ENCODE data around the gene TMEM33.

TMEM33 gene

DNA sequence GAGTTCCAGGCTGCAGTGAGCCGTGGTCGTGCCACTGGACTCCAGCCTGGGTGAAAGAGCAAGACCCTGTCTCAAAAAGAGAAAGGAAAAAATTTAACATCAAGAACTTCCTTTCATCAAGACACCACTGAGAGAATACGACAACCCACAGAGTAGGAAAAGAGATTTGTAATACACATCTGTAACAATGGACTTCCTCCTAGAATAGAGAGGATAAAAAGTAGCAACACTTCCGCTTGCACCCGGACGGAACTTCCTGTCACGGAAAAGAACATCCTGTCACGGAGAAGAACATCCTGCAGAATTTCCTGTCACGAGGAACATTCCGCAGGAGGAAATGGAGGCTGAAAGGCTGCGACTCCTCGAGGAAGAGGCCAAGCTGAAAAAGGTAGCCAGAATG is 46.2 kb downstream of the TMEM33 start, which contains the start of gene DCAF4L1:
DCAF4L1 (plus strand) TSS at position 301 of the 400 bp plus-strand sequence; CDS start at position 338, 37 bp downstream.
- H3K27me3 ChIP-seq (ENCODE audit: control insufficient read depth, insufficient read depth, low read length), result no peaks in the 10 kb centered on the region
- no peak within 1 kb of the TSS for H3K9ac ChIP-seq (ENCODE audit: low read depth, low read length)
- H3K4me3 ChIP-seq (ENCODE audit: low read length), result no peak within 1 kb of the TSS
- H3K36me3 ChIP-seq (ENCODE audit: insufficient read depth, low read length), result no peaks in the 10 kb centered on the region
- no peaks in the 10 kb centered on the region for H3K9me3 ChIP-seq (replicated peaks; ENCODE audit: low read length)
- H3K4me2 ChIP-seq (ENCODE audit: low read length), result no peak within 1 kb of the TSS
- H3K4me1 ChIP-seq (ENCODE audit: control insufficient read depth, insufficient read depth, low read length), result peaks cover 7% of the 10 kb centered on the region

DNA sequence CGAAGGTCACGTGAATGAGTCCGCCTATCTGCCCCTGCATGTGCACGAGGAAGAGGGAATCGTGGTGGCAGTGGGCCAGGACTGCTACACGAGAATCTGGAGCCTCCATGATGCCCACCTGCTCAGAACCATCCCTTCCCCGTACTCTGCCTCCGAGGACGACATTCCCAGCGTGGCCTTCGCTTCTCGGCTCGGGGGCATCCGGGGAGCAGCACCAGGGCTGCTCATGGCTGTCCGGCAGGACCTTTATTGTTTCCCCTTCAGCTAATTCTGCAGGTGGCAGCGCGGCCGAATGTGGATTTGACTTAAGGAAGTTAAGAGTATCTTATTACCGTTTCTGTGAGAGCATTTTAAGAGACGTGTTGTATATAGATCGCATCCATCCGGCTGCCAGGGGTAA is 47.5 kb downstream of the TMEM33 start:
- H3K9ac ChIP-seq (ENCODE audit: low read depth, low read length), result no peak overlapping the region
- peaks cover 4% of the 10 kb centered on the region for H3K4me1 ChIP-seq (ENCODE audit: control insufficient read depth, insufficient read depth, low read length)
- no peak overlapping the region for H3K4me2 ChIP-seq (ENCODE audit: low read length)
- no peaks in the 10 kb centered on the region for H3K36me3 ChIP-seq (ENCODE audit: insufficient read depth, low read length)
- no peaks in the 10 kb centered on the region for H3K27me3 ChIP-seq (ENCODE audit: control insufficient read depth, insufficient read depth, low read length)
- H3K4me3 ChIP-seq (ENCODE audit: low read length), result no peak overlapping the region
- no peaks in the 10 kb centered on the region for H3K9me3 ChIP-seq (replicated peaks; ENCODE audit: low read length)

GRCh38 chr4:41985151-41985550 is 49.9 kb downstream of the TMEM33 start:
- Histone ChIP-seq H3K36me3 (ENCODE audit: insufficient read depth, low read length) (no peaks in the 10 kb centered on the region), H3K9ac (ENCODE audit: low read depth, low read length) (no peak overlapping the region), H3K4me2 (ENCODE audit: low read length) (no peak overlapping the region), H3K27me3 (ENCODE audit: control insufficient read depth, insufficient read depth, low read length) (no peaks in the 10 kb centered on the region), H3K9me3 (replicated peaks; ENCODE audit: low read length) (no peaks in the 10 kb centered on the region), H3K4me3 (ENCODE audit: low read length) (no peak overlapping the region), H3K4me1 (ENCODE audit: control insufficient read depth, insufficient read depth, low read length) (peaks cover 4% of the 10 kb centered on the region)

DNA sequence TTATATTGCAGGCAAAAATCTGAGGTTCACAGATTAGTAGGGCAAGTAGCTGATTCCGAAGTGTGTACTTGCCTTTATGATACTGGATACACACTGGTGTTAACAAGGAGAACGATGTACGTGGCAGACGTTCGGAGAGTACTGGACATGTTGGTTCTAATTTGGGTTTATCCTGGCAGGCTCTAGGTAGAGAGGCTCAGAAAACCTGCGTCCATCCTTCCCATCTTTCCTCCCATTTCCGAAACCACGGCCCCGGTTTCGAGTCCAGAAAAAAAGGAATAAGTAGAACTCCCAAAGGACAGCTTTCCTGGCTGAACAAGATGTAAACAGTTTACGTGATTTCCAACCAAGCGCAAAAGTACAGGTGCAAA is 54.8 kb downstream of the TMEM33 start:
- Histone ChIP-seq H3K4me1 (ENCODE audit: control insufficient read depth, insufficient read depth, low read length) (peaks cover 18% of the 10 kb centered on the region), H3K9ac (ENCODE audit: low read depth, low read length) (peak overlapping the region; percentile 95), H3K27me3 (ENCODE audit: control insufficient read depth, insufficient read depth, low read length) (no peaks in the 10 kb centered on the region), H3K36me3 (ENCODE audit: insufficient read depth, low read length) (no peaks in the 10 kb centered on the region), H3K9me3 (replicated peaks; ENCODE audit: low read length) (no peaks in the 10 kb centered on the region), H3K4me2 (ENCODE audit: low read length) (peak overlapping the region; percentile 86), H3K4me3 (ENCODE audit: low read length) (peak overlapping the region; percentile 83)

DNA sequence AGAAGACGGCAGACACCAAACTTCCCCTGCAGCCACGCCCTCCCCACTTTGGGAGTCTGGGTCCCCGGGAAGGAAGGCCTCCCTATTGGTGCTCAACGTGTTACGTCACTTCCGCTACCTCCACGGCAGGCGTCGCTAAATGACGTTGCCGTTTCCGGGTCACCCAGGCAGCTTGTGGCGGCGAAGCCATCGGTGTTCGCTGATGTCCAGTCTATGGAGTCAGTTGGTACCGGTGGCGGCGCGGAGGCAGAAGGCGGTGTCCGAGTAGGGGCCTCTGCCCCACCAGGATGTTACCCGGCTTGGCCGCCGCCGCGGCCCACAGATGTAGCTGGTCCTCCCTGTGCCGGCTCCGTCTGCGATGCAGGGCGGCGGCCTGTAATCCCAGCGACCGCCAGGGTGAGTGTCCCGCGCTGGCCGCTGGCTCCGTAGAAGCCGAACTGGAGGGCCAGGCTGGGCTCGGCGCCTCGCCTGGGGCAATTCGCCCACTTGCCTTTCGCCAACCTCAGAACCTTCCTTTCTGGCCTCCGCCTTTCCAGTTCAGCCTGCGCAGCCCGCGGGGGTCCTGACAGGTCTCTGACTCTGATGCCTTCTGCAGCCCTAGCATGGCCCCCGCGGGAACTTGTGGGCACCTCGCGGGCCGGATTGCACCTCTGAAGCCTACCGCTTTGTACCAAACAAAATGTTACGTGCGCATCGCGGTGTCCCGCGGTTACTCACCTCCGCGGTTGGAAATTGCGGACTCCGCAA is 55.3 kb downstream of the TMEM33 start, which contains the start of gene SLC30A9:
SLC30A9 (plus strand) TSS at position 166 of the 747 bp plus-strand sequence; CDS start at position 288, 122 bp downstream.
- H3K36me3 ChIP-seq (ENCODE audit: insufficient read depth, low read length), result no peaks in the 10 kb centered on the region
- H3K4me3 ChIP-seq (ENCODE audit: low read length), result peak within 1 kb of the TSS; percentile 83
- H3K9me3 ChIP-seq (replicated peaks; ENCODE audit: low read length), result no peaks in the 10 kb centered on the region
- H3K27me3 ChIP-seq (ENCODE audit: control insufficient read depth, insufficient read depth, low read length), result no peaks in the 10 kb centered on the region
- peak within 1 kb of the TSS; percentile 95 for H3K9ac ChIP-seq (ENCODE audit: low read depth, low read length)
- peaks cover 18% of the 10 kb centered on the region for H3K4me1 ChIP-seq (ENCODE audit: control insufficient read depth, insufficient read depth, low read length)
- H3K4me2 ChIP-seq (ENCODE audit: low read length), result peak within 1 kb of the TSS; percentile 86

DNA sequence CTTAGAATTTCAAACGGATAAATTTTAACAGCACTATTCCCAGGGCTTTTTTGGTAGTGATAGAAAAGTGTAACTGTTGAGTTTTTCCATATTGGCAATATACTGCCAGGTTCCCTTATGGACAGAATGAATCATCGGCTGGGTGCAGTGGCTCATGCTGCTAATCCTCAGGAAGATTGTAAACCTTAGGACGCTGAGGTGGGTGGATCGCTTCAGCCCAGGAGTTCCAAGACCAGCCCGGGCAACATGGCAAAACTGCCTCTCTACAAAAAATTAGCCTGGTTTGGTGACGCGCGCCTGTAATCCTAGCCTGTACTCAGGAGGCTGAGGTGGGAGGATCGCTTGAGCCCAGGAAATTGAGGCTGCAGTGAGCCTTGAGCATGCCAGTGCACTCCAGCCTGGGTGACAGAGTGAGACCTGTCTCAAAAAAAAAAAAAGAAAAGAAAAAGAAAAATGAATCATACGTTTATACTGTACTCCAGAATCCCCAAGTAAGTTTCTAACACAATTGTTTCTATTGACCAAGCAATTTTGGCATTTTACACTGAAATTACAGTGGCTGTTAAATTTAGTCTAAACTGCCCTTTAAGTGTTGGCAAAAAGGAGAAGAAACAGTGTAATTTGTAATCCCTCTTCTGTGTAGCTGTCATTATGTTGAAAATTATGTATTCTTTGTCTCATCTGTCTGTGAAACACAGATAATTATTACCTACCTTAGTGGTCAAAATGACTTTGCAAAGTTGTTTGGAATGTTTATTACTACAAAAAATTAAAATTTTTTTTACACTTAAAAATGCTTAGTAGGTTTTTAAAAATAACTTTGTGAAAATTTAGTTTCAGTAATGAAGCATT is 56.9 kb downstream of the TMEM33 start:
- H3K9ac ChIP-seq (ENCODE audit: low read depth, low read length), result no peak overlapping the region
- H3K4me1 ChIP-seq (ENCODE audit: control insufficient read depth, insufficient read depth, low read length), result peaks cover 18% of the 10 kb centered on the region
- peak overlapping the region; percentile 83 for H3K4me3 ChIP-seq (ENCODE audit: low read length)
- no peaks in the 10 kb centered on the region for H3K27me3 ChIP-seq (ENCODE audit: control insufficient read depth, insufficient read depth, low read length)
- H3K36me3 ChIP-seq (ENCODE audit: insufficient read depth, low read length), result no peaks in the 10 kb centered on the region
- H3K4me2 ChIP-seq (ENCODE audit: low read length), result peak overlapping the region; percentile 86
- no peaks in the 10 kb centered on the region for H3K9me3 ChIP-seq (replicated peaks; ENCODE audit: low read length)

DNA sequence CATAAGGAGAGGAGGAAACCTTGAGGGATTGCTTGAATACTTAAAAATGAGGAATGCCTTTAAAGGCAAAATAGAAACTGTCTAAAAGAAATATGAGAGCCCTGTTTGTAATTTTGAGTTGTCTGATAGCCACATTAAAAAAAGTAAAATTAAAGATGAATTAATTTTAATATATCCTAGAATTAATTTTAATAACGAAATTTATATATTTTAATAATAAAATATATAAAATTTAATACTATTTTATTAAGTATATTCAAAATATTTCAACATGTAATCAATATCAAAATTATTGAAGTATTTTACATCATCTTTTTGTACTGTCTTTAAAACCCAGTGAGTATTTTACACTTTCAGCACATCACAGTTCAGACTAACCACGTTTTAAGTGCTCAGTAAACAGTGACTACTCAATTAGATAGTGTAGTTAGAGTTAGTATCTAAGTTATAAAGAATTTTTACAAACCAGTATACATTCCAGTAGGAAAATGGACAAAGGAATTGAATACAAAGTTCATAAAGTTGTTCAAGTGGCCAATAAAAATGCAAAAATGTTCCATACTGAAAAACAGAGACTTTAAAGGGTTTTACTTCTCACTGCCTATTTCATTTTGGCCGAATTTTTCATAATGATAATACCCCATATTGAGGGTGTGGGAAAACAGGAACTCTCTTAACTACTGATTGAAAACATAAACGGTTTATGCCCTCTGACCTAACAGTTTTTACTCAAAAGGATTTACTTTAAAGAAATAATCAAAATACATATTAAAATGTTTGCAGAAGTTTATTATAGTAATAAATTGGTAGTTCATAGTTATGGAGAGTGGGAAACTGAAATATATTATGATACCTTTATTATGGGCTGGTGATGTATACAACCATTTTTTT is 58.0 kb downstream of the TMEM33 start:
- Histone ChIP-seq H3K36me3 (ENCODE audit: insufficient read depth, low read length) (no peaks in the 10 kb centered on the region), H3K9ac (ENCODE audit: low read depth, low read length) (no peak overlapping the region), H3K4me3 (ENCODE audit: low read length) (no peak overlapping the region), H3K27me3 (ENCODE audit: control insufficient read depth, insufficient read depth, low read length) (no peaks in the 10 kb centered on the region), H3K4me2 (ENCODE audit: low read length) (peak overlapping the region; percentile 86), H3K9me3 (replicated peaks; ENCODE audit: low read length) (no peaks in the 10 kb centered on the region), H3K4me1 (ENCODE audit: control insufficient read depth, insufficient read depth, low read length) (peaks cover 18% of the 10 kb centered on the region)

DNA sequence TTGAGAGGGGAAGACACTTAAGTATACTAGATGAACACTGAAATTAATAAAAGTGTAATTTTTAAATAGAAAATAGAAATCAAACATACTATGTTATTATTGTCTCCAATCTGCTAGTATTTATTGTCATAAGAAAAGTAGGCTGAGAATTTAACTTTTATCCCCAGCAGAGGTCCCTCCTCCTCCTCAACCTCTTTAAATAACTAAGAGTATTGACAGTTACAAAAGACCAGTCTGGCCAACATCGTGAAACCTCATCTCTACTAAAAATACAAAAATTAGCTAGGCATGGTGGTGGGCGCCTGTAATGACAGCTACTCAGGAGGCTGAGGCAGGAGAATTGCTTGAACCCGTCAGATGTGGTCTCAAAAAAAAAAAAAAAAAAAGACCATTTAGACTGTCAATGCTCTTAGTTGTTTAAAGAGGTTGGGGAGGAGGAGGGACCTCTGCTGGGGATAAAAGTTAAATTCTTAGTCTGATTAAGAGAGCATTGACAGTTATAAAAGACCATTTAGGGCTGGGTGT is 59.3 kb downstream of the TMEM33 start:
- Histone ChIP-seq H3K4me2 (ENCODE audit: low read length) (no peak overlapping the region), H3K4me1 (ENCODE audit: control insufficient read depth, insufficient read depth, low read length) (peaks cover 18% of the 10 kb centered on the region), H3K4me3 (ENCODE audit: low read length) (no peak overlapping the region), H3K27me3 (ENCODE audit: control insufficient read depth, insufficient read depth, low read length) (no peaks in the 10 kb centered on the region), H3K9ac (ENCODE audit: low read depth, low read length) (no peak overlapping the region), H3K9me3 (replicated peaks; ENCODE audit: low read length) (no peaks in the 10 kb centered on the region), H3K36me3 (ENCODE audit: insufficient read depth, low read length) (no peaks in the 10 kb centered on the region)

DNA sequence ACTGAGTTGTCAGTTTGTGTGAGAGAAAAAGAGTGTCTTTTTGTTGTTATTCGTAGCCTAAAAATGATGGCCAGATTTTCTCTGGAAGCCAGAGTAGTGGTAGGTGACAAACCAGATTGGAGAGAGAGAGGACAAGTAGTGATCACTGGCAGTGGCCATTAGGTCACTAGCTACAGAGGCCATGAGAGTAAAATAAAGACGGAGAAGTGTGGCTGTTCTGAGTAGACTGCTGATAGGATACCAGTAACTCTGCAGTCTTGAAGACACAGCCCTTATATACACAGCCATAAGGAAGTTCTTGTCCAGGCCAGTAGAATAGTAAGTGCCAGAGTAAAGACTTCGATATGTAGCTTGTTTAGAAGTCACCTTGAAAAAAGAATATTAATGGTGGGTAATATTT is 62.8 kb downstream of the TMEM33 start:
- H3K4me3 ChIP-seq (ENCODE audit: low read length), result no peak overlapping the region
- no peaks in the 10 kb centered on the region for H3K9me3 ChIP-seq (replicated peaks; ENCODE audit: low read length)
- no peaks in the 10 kb centered on the region for H3K4me1 ChIP-seq (ENCODE audit: control insufficient read depth, insufficient read depth, low read length)
- H3K36me3 ChIP-seq (ENCODE audit: insufficient read depth, low read length), result peaks cover 8% of the 10 kb centered on the region
- H3K27me3 ChIP-seq (ENCODE audit: control insufficient read depth, insufficient read depth, low read length), result no peaks in the 10 kb centered on the region
- no peak overlapping the region for H3K4me2 ChIP-seq (ENCODE audit: low read length)
- no peak overlapping the region for H3K9ac ChIP-seq (ENCODE audit: low read depth, low read length)

DNA sequence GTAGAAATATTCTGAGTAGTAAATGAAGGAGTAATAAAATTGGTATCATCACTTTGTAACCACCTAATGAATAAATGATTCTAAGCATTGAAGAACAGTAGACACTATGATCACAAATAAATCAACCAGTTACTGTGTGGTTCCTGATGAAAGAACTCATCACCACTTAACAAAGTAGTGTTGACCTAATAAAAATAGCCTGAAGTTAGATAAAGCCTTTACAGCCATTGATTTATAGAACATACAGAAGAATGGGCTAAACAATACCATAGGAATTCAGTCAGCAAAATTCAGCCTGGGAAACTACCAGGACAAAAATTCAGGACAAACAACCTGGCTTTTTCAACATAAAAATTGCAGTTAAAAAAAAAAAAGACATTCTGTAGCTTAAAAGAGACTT is 64.1 kb downstream of the TMEM33 start:
- H3K9me3 ChIP-seq (replicated peaks; ENCODE audit: low read length), result no peaks in the 10 kb centered on the region

More for the DNA sequence above, 64.1 kb downstream of the TMEM33 start:
- Histone ChIP-seq H3K4me2 (ENCODE audit: low read length) (no peak overlapping the region), H3K27me3 (ENCODE audit: control insufficient read depth, insufficient read depth, low read length) (no peaks in the 10 kb centered on the region), H3K36me3 (ENCODE audit: insufficient read depth, low read length) (peaks cover 8% of the 10 kb centered on the region), H3K4me1 (ENCODE audit: control insufficient read depth, insufficient read depth, low read length) (no peaks in the 10 kb centered on the region), H3K9ac (ENCODE audit: low read depth, low read length) (no peak overlapping the region), H3K4me3 (ENCODE audit: low read length) (no peak overlapping the region)

Data from skeletal muscle satellite cell (primary cell).